ENCODE results near the gene GZMB. TPM values are rescaled to one million over a fixed set of nuclear protein-coding genes. Genes with fewer than 3 reads are reported as not detected.
A peak's percentile ranks its signal among the peaks of the same experiment; 100 is the strongest.

The GZMB gene
- total and polyA plus RNA-seq, 12 donors = 0.35 to 19.2 (median 0.96) TPM; not detected in 1

GRCh38 chr14:24613747-24614146 lies 20.2 kb downstream of the GZMB start:
- Histone ChIP-seq H3K36me3 (no peaks in the 10 kb centered on the region), H3K9me3 (peaks cover 0 to 12% (median 0%) of the 10 kb centered on the region in 11 donors), H3K27ac (no peak overlapping the region), H3K27me3 (peaks cover 0 to 2% (median 0%) of the 10 kb centered on the region in 7 donors), H3K4me3 (no peak overlapping the region), H3K4me1 (no peaks in the 10 kb centered on the region)
- no peak for ATAC-seq
- WGBS, 2 donors = 83 to 84% methylated on average over 2 of the region's 2 CpGs
- intact Hi-C loops (cut with DNase I) = no loop called here
- no peak for TF ChIP-seq CTCF (IDR thresholded peaks at IDR 0.05)
- DNase-seq = no peak

- no peak for TF ChIP-seq CTCF (IDR thresholded peaks at IDR 0.05)
- no peak overlapping the region for H3K4me3 ChIP-seq
- intact Hi-C loops (cut with DNase I) = no loop called here
- ATAC-seq = no peak
- H3K9me3 ChIP-seq = peaks cover 0 to 7% (median 0%) of the 10 kb centered on the region in 11 donors
- H3K36me3 ChIP-seq = no peaks in the 10 kb centered on the region
- no peak overlapping the region for H3K27ac ChIP-seq
- no peak for DNase-seq
- 44 to 56% methylated on average over 1 of the region's 1 CpG for WGBS, 2 donors
- H3K27me3 ChIP-seq = peaks cover 0 to 2% (median 0%) of the 10 kb centered on the region in 7 donors
- no peaks in the 10 kb centered on the region for H3K4me1 ChIP-seq
Observed at GRCh38 chr14:24613241-24613640, 20.7 kb downstream of the GZMB start.

GRCh38 chr14:24612196-24612595 lies 21.8 kb downstream of the GZMB start:
- Histone ChIP-seq H3K4me1 (peaks cover 0 to 1% (median 0%) of the 10 kb centered on the region in 9 donors), H3K27ac (no peak overlapping the region), H3K27me3 (peaks cover 0 to 2% (median 0%) of the 10 kb centered on the region in 7 donors), H3K36me3 (no peaks in the 10 kb centered on the region), H3K9me3 (peaks cover 0 to 6% (median 0%) of the 10 kb centered on the region in 11 donors), H3K4me3 (no peak overlapping the region)
- ATAC-seq (no peak), DNase-seq (no peak)
- intact Hi-C loops (cut with DNase I) = no loop called here
- no peak for TF ChIP-seq CTCF (IDR thresholded peaks at IDR 0.05)

GRCh38 chr14:24609655-24610344 lies 24.2 kb downstream of the GZMB start, which contains the start of gene GZMH:
Gene GZMH, minus strand, starts transcription at chr14:24609685. Its CDS starts 72 bp downstream, at chr14:24609613.
- H3K4me1 ChIP-seq = peaks cover 0 to 14% (median 0%) of the 10 kb centered on the region in 9 donors
- no peak for DNase-seq
- H3K9me3 ChIP-seq = peaks cover 0 to 6% (median 0%) of the 10 kb centered on the region in 11 donors
- ATAC-seq = no peak
- no peaks in the 10 kb centered on the region for H3K36me3 ChIP-seq
- peak within 1 kb of the TSS in 1 of 10 donors; percentile 40 for H3K27ac ChIP-seq
- no peak for TF ChIP-seq CTCF (IDR thresholded peaks at IDR 0.05)
- H3K4me3 ChIP-seq = peak within 1 kb of the TSS in 1 of 10 donors; percentile 23
- H3K27me3 ChIP-seq = peaks cover 0 to 2% (median 0%) of the 10 kb centered on the region in 7 donors
- WGBS, 2 donors = 81 to 86% methylated on average over 2 of the region's 2 CpGs
- intact Hi-C loops (cut with DNase I) = loop anchor here in 1 of 10 donors (5.0 kb wide), 1 partner anchor 63 kb away; no protein-coding TSS in a partner anchor
